NCI-H2171 (cell line): ENCODE results near the gene DSCAML1.

Experiments used
- DNase-seq: peaks from one replicate; lab custom pipeline; 2025; lab: John Stamatoyannopoulos, UW

Gene DSCAML1

DNA sequence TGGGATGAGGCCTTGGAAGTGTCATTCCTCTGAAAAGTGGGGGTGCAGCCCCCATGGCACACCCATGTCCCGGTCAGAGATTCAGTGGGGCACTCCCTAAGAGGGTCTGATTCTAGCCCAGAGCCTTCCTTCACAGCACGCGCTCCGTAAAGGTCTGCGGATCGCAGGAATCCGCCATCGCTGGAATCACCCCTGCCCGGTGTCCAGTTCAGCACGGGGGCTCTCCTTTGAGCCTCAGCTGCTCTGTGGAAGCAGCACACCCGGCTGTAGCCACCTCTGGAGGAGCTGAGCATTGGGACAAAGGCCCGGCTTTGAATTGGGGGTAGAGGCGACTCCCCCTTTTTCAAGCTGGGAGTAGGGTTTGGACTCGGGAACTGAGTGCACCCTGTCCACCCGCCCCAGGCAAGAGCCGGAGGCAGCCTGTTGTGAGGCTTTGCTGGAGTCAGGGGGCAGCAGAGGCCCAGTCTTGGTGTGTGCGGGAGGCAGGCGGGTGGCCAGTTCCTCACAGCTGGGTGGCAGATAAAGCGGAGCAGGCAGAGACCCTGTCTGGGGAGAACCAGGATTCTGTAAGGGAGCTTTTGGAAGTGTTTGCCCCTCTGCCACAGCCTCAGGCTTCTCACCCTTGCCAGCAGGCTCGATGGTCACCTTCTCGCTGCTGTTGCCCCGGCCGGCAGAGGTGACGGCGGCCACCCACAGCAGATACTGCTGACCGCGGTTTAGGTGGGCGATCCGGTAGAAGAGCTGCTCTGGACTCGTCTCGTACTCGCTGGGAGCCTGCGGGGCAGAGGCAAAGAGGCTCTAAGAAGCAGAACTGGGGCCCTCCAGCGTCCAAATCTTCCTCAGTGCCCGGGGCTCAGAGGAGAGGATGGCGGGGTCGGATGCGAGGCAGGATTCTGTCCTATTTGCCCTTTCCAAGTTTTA is 353.5 kb downstream of the DSCAML1 start:
- DNase-seq: no peak

DNA sequence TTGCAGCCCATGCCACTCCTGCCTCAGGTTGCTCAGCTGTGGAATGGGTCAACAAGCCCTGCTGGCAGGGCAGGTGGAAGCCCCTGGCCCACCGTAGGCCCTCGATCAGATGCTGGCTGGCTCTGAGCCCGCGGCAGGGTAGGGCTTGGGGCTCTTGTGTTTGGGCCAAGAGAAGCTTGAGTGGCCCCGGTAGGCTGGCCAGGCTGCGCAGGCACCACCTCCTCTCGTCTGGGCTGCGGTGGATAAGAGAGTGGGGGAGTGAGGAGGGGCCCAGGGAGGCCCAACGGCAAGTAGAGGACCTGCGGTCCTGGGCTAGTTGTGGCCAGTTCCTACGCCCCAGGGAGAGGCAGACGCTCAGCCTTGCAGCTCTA is 354.2 kb downstream of the DSCAML1 start:
- DNase-seq: no peak

DNA sequence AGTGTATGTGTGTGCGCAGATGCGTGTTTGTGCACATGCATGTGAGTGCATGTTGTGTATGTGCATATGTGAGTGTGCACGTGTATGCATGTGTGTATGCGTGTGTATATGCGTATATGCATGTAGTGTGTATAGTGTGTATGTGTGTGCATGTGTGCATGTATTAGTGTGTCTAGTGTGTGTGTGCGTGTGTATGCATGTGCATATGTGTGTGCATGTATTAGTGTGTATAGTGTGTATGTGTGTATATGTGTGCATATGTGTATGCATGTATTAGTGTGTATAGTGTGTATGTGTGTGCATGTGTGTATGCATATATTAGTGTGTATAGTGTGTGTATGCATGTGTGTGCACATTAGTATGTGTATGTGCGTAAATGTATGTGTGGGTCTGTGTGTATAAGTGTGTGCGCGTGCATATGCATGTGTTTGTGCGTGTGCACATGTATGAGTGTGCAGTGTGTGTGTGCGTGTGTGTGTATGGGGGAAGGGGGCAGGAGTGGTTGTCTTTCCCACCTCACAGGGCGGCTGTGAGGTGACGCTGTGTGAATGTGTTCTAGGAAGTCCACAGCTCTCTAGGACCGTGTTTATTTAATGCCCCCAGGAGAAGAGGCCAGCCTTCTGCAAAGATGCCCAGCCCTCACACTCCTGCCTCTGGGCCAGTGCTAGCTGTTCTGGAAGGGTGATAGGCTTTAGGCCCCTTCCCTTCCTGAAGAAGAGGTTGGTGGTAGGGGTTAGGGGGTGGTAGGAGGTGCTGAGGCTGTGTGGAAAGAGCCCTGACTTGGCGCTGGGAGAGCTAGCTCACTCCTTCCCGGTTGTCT is 354.8 kb downstream of the DSCAML1 start:
- DNase-seq: no peak

DNA sequence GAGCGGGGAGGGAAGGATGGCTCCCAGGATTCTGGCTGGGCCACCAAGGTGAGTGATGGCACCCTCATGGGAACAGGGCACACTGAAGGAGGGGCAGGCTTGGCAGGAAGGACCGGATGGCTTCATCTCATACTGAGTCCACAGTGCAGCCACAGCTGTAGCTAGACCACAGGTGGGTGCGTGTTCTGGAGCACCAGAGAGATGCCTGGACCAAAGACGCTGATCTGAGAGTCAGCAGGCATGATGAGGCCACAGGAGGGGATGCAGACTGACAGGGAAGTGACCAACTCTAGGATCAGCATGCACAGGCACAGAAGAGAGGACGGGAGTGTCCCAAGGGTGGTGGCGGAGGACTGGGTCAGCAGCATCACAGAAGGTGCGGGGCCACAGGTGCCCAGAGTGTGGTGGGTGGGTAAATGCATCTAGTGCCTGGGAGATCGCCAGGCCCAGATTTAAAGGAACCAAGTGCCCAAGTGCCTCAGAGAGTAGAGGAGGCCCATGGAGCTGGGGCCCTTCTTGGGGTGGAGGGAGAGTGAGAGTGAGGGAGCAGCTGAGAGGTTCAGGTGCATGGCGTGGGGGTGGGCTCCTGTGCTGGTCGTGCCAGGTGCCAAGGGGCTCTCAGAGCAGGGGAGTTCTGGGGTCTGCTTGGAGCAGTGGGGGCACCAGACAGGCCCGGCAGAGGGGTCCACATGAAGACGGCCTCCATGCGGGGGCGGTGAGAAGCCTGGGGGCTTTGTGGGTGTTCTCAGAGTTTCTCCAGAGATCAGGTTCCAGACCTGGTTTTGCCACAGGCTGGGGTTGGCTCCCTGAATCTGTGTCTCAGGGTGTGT is 355.7 kb downstream of the DSCAML1 start:
- no peak for DNase-seq

DNA sequence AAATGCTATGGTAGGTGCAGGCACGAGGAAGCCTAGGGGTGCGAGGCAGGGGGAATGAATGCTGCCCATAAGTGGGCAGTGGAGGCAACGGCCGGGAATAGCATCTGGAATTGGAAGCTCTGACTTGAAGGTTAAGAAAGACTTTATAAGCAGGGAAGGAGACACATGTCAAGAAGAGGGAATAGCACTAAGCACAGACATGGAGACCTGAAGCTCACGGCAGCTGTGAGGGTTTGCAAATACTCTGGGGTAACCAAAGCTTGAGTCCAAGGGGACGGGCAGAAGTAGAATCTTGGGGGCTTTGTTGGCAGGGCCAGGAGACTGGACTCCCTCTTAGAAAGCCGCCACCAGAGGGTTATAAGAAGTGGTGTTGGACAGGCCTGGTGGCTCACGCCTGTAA is 356.8 kb downstream of the DSCAML1 start:
- DNase-seq: no peak

DNA sequence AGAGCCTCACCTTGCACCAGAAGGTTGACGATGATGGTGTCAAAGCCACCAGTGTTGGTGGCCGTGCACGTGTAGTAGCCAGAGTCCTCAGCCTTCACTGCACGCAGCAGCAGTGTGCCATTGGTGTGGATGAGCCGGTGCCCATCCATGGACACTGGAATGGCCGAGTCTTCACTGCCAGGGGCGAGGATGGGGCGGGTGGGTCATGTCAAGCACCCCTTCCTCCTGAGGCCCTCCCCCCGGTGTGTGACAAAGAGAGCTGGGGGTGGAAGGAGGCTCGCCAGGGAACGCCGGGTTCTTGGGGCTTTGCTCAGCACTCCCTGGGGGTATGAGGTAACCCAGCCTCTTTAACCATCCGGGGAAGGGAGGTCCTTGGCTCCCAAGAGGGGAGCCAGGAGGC is 357.8 kb downstream of the DSCAML1 start:
- no peak for DNase-seq

DNA sequence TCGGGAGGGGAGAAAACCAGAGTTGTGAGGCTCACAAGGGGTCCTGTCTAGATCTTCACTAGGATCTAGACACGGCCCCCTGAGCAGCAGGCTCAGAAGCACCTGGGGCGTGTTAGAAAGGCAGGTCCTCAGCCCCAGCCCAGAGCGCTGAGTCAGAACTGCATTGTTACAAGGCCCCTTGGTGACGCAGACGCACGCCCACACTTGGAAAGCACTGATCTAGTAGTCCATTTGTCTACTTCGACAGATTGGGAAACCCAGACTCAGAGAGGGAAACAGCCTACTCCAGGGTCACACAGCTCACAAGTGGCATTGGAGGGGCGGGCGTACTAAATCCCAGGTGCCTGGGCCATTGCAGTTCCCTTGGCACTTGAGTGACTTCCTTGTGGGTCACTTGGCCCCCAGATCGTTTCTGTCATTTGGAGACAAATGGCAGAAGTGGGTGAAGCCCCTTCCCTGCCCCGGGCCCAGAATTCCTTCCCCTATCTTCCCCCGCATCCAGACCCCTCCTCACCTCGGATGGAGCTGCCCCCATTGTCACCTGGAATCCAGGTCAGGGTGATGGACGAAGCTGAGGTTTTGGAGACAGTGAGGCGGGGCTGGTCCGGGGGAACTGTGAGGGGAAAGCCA is 358.5 kb downstream of the DSCAML1 start:
- no peak for DNase-seq

DNA sequence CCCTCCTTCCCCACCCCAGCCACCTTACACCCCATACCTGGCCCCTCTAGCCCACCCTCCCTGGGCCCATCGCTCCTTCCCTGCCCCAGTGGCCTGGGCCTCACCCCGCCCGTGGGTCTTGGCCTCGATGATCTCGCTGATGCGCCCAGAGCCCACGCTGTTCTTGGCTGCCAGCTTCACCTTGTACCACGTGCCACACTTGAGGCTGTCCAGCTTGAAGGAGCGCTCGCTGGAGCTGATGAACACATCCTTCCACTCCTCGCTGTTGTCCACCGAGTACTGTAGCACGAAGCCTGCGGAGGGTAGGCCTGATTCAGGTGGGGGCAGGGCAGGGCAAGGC is 359.3 kb downstream of the DSCAML1 start:
- no peak for DNase-seq

DNA sequence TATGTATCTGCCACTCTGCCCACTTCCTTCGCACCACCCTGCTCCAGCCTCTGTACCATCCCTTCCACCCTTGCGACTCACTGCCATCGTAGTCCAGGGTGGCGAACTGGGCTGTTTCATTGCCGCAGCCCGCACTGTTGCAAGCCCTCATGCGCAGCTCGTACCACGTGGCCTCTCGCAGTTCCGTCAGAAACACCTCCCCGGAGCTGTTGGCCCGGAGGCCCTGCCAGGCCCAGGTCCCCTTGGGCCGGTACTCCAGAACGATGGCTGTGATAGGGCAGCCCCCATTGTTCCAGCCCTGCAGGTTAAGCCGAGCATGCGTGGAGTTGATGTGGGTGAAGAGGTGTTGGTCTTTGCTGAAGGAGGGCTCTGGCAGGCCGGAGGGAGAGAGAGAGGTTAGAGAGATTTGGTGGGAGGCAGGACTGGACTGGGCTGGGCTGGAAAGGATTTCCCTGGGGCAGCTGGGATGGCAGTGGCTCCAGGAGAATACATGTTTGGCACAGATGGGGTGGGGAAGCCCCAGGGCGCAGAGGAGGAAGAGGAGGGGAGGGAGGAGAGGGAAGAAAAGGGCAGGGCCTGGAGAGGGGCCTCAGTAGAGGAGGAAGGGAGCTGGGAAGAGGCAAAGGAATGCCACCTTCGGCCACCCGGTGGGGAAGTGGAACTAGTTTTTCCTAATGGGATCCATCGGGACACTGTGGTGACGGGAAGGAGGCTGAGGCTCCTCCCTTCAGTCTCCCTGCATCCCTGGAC is 359.8 kb downstream of the DSCAML1 start:
- no peak for DNase-seq

DNA sequence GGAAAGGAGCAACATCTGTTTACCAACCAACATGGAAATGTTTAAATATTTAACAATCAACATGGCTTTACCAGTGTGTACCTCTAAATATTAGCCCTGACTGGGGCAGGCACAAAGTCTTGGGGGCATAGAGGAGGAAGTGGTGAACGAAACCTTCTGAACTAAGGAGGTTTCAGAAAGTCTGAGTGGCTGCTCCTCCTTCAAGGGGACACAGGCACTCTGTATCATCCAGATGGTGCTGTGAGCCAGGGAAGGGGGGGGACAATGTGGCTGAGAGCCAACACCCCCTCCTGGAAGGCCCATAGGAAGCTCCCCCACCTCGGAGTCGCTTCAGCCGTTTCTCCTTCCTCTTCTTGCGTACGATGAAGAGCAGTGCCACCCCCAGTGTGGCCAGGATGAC is 361.7 kb downstream of the DSCAML1 start:
- no peak for DNase-seq

DNA sequence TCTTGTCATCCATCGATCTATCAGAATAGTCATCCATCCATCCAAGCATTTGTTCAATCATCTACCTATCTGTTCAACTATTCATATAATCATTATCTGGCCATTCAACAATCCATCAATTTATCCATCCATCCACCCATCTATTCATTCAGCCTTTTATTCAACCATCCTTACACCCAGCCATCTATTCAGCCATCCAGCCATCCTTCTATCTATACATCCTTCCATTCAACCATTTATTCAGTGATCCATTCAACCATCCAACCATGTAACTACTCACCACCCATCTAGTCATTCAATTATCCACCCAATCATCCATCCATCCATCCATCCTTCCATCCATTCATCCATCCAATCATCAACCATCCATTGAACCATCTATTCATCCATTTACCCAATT is 362.5 kb downstream of the DSCAML1 start:
- DNase-seq: no peak

DNA sequence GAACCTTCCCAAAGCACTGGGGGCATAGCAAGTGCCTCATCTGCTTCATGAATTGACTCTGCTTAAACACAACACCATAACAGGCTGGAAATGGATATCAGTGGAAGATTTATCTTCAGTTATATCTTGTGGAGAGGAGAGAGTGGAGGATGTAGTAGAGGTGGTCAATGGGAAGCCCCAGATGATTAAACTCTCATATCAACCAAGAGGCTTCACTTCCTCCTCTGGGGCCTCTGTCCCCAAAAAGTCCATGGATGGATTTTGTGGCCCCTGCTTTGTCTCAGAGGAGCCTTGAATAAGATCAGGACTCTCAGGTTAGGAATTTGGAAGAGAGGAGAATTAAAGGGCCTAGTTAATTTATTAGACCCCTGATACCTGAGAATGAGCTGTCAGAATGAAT is 363.3 kb downstream of the DSCAML1 start:
- DNase-seq: no peak

DNA sequence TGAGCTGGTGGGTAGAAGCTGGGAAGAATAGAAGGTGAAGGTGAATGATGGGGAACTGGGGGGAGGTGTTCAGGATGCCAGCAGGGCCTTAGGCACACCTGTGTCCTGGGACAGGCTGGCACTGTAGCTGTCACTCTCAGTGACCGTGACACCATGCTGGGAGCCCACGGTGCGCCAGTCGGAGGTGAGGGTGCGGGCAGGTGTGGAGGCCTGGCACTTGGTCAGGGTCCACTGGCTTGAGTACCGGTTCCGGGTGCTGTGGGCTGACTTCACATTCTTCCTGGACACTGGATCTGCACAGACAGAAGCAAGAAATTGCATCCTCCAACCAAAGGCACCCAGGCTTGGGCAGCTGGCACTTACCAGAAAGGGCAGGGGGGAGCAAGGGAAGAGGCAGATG is 365.6 kb downstream of the DSCAML1 start:
- DNase-seq: no peak

DNA sequence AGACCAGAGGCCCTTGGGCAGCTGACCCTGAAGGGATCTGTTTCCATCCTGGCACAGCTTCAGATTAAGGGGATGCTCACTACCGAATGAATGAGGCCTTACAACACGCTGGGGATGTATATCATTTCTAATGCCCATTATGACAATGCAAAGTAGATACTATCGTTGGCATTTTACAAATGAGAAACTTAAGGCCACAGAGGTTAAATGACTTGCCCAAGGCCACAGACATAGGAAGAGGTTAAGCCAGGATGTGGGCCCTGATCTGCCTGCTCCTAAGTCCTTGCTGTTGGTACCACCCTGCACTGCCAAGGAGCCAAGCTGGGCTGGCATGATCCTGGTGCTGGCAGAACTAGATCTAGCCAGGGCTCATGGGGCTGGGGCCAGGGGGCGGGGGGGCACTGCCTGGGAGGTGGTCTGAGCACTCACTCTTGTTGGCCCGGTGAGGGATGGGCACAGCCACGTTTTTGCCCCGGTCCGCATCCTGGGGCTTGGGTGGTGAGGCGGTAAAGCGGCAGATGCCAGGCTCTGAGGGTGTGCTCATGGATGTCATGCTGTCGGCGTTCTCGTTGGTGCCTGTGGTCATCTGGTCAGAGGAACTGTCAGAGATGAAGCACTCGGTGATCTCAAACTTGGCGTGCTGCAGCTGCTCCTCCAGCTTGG is 366.6 kb downstream of the DSCAML1 start:
- no peak for DNase-seq

DNA sequence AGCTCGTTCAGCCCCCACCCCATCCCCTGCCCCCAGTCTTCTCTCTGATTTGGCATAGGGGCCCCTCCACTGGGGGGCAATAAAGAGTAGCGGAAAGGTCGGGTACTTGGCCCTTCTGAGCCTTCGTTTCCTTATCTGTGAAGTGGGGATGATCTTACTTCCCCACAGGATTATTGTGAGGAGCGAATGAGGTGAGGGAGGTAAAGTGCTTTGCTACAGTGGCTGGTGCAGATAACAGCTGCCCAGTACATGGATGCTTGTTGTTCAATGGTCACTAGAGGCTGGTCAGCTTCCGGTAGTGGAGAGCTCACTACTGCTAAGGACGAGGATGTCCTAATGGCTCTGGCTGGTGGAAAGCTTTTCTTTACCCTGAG is 368.2 kb downstream of the DSCAML1 start:
- DNase-seq: no peak

DNA sequence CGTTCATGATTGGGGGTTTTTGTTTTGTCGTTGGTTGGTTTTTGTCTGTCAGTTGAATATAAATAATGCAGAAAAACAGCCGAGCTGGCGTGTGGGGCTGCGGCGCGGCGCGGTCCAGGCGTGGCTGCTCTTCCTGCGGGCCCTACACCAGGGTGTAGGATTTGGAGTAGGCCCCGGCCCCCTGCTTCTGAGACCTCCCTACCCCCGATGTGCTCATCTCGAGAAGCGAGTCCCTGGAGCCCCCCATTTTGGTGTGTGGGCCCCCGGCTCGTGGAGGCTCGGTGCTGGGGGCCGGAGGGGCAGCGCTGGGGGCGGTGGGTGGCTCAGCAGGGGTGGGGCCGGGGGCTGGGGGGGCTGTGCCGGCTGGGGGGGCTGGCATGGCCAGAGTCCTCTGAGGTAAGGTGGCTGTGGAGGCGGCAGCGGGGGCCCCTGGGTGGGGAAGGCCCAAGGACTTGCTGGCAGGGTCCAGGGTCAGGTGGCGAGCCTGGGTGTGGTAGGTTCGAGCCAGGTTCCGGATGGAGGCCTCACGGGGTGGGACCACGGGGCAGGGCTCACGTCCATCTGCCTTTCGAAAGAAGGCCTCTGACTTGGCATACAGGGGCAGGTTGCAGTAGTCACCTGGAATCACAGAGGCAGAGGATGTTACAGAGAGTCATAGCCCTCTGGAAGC is 368.7 kb downstream of the DSCAML1 start:
- no peak for DNase-seq

DNA sequence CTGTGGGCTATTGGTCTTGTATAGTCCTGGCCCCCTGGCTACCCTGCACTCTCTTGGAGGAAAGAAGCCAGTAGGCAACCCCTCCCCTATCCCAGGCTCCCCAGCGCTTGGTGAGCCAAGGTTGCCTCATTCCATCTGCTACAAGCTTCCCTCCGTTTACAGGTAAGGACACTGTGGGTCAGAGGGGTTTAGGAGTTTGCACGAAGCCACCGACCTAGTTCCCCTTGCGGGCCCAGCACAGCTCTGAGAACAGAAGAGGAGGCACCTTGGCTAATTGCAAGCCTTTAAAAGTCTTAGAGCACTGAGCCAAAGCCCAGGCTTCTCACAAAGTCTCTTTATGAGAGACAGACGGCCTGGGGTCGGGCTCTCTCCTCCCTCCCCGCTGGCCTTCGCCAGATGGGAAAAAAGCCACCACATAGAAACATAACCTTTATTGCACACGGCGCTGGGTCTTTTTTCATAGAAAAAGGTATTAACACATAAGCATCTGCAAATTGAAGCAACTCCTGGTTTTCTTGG is 369.6 kb downstream of the DSCAML1 start:
- DNase-seq: no peak

DNA sequence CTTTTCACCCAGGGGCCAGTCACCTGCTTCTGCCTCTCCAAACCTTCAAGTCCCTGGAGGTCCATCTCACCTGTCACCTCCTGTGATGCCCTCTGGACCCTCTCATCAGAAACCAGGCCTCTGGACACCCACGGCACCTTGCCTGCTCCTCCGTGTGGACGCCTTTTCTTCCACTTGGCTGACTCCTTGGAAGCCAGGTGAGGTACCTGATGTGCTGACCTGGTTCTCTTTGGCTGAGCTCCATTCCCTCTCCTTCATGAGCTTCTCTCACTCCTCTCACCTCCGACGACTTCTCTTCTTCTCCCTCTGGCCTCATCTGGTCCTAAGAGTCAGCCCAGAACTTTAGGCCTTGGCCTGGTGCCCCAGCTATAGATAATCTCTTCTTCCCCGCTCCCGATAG is 370.1 kb downstream of the DSCAML1 start:
- no peak for DNase-seq

DNA sequence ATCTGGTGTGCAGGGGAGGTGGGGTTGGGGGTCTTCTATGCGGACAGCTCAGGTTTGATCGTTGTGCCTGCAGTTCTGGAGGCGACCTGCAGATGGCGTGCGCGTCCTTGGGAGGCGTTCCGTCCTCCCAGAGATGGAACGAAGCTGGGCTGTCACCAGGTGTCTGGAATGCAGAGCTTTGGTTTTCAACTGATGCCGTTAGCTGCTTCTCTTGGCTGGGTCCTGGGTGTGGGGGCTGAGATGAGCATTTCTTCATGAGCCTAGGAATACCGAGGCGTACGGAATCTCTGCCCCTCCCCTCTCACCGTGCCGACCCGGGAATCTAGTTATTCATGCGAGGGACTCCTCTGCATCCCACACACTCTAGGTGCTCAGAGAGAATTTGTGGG is 370.7 kb downstream of the DSCAML1 start:
- no peak for DNase-seq

DNA sequence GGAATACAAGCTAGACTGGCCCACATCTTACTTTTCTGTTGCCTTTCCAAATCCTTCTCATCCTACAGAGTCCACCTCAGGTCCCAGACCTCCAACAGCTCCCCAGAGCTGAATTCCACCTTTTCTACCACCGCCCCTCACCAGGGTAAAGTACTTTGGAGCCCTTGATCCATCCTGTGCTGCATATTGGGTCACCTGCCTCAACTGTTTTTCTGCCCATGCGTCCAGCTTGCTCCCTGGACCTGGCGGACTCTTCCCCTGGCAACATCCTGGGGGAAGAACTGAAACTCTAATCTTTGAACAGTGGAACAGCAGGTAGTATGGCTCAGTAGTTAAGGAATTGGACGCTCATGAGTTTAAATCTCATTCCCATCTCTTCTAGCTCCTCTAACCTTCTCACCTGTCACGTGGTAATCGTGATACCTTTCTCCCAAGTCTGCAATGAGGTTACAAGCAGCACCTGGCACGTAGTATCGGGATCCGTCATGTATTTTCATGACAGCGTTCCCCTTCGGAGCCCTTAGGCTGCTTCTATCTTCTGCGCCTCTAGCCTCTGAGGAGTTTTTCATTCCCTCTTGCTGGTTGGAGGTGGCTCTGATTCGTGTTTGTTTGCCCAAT is 371.2 kb downstream of the DSCAML1 start:
- DNase-seq: no peak
